ENCODE results near the gene STAM. TPM values are rescaled to one million over a fixed set of nuclear protein-coding genes. Genes with fewer than 3 reads are reported as not detected.

STAM gene
- total RNA-seq, 1 donor from 2014 or later, result 27.8 TPM

- Mint-ChIP-seq H3K4me1 (ENCODE audit: low read depth) (no peaks in the 10 kb centered on the region), H3K27ac (no peak overlapping the region), H3K36me3 (ENCODE audit: insufficient read depth) (no peaks in the 10 kb centered on the region), H3K27me3 (peaks cover 51% of the 10 kb centered on the region), H3K9me3 (ENCODE audit: low read depth) (peaks cover 10% of the 10 kb centered on the region), H3K4me3 (ENCODE audit: low read depth) (no peak overlapping the region)
- TF ChIP-seq CTCF (IDR thresholded peaks at IDR 0.05; ENCODE audit: unreplicated experiment), result no peak
- DNase-seq (ENCODE audit: low spot score, unreplicated experiment), result no peak
These were observed 121.7 kb downstream of the STAM start for GRCh38 chr10:17765602-17766001.

Other genes with a start within 250 kb of the STAM start
- 0.36 and 0.98 TPM in 2 replicates for gene ST8SIA6, start 189.6 kb upstream of the STAM start, total RNA-seq
- gene HACD1, start 26.8 kb upstream of the STAM start, total RNA-seq, result 14.3 and 15.9 TPM in 2 replicates
- 0.07 TPM in 2 replicates for gene TMEM236, start 108.0 kb downstream of the STAM start, total RNA-seq
- 0.04 TPM in 1 of 2 replicates, not detected in the other for gene MRC1, start 165.2 kb downstream of the STAM start, total RNA-seq